ACC112 (cell line): ENCODE results near the gene CHRNA10.
A peak's percentile ranks its signal among the peaks of the same experiment; 100 is the strongest.

Experiments used
- H2AFZ ChIP-seq: fragments of 200-600 bp; sonication (generic); one replicate; pipeline ENCODE4 v1.6.0; 2017; ENCODE audit warnings: antibody characterized with exemption, low read length; ENCODE audit not compliant: unreplicated experiment
- H3K27ac ChIP-seq: fragments of 200-600 bp; sonication (generic); 2 replicates; pipeline ENCODE4 v1.5.1; 2014; ENCODE audit warnings: low read depth, mild to moderate bottlenecking, antibody characterized with exemption, low read length, moderate library complexity
- H3K27me3 ChIP-seq: fragments of 200-600 bp; sonication (generic); 2 replicates; pipeline ENCODE4 v1.6.1; 2014; ENCODE audit warnings: mild to moderate bottlenecking, antibody characterized with exemption, low read length, moderate library complexity, mixed read lengths; ENCODE audit not compliant: insufficient read depth
- H3K36me3 ChIP-seq: fragments of 200-600 bp; sonication (generic); 2 replicates; pipeline ENCODE4 v1.6.1; 2016; ENCODE audit warnings: mild to moderate bottlenecking, antibody characterized with exemption, low read length, moderate library complexity, mixed read lengths; ENCODE audit not compliant: insufficient read depth
- H3K4me1 ChIP-seq: fragments of 200-600 bp; sonication (generic); one replicate; pipeline ENCODE4 v1.6.1; 2016; ENCODE audit warnings: low read length, mixed read lengths; ENCODE audit not compliant: insufficient read depth, unreplicated experiment, control insufficient read depth
- H3K4me3 ChIP-seq: fragments of 200-600 bp; sonication (generic); 2 replicates; pipeline ENCODE4 v1.5.1; 2014; ENCODE audit warnings: mild to moderate bottlenecking, low read depth, low read length
- H3K79me2 ChIP-seq: fragments of 200-600 bp; sonication (generic); one replicate; pipeline ENCODE4 v1.6.0; 2016; ENCODE audit warnings: low read length; ENCODE audit not compliant: control insufficient read depth, unreplicated experiment, insufficient read depth

Gene CHRNA10, protein sequence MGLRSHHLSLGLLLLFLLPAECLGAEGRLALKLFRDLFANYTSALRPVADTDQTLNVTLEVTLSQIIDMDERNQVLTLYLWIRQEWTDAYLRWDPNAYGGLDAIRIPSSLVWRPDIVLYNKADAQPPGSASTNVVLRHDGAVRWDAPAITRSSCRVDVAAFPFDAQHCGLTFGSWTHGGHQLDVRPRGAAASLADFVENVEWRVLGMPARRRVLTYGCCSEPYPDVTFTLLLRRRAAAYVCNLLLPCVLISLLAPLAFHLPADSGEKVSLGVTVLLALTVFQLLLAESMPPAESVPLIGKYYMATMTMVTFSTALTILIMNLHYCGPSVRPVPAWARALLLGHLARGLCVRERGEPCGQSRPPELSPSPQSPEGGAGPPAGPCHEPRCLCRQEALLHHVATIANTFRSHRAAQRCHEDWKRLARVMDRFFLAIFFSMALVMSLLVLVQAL

DNA sequence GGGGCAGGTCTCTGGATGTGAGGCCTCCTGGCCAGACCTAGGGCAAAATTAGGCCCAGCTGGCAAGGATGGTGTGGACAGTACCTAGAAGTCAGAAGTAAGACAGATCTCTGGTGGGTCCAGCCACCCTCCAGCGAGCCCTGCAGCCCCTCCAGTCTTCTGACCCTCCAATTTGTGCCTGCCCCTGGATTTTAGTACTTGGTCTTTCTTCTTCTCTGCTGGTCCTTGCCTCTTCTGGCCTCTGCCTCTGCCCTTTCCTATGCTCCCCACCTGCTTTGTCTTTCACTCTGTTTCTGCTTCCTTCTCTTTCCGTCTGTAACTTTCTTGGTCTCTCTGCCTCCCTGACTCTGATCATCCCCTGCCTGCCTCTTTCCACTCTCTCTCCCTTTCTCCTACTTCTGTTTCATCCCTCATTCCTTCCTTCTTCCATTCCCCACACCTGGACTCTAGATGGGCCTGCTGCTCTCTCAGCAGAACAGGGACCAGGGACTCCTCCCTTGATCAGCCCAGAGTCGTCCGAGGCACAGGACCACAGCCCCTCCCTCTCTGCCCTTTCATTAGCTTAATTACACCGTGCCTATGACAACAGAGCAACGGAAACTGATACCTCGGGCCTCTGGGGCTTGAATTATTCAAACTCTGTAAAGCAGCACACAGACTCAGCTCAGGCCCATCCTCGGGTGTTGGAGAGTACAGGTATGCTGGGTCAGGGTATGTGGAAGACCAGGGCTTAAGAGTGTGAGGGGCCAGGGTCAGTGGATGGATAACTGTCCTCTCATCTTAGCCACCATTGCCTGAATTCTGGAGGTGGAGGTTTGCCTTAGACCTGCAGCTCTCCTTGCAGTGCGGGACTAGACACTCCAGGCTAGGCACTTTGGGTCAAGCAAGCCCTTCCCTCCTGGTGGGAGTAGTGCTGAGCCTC, at the start of gene CHRNA10:
Gene CHRNA10 (minus strand): TSS at position 51 of the 921 bp plus-strand sequence. CDS start 72 bp downstream, outside the sequence.
- no peak within 1 kb of the TSS for H3K4me3 ChIP-seq
- H2AFZ ChIP-seq: no peak within 1 kb of the TSS
- H3K27me3 ChIP-seq: no peaks in the 10 kb centered on the region
- peaks cover 3% of the 10 kb centered on the region for H3K4me1 ChIP-seq
- H3K36me3 ChIP-seq: peaks cover 24% of the 10 kb centered on the region
- H3K79me2 ChIP-seq: no peaks in the 10 kb centered on the region
- no peak within 1 kb of the TSS for H3K27ac ChIP-seq

GRCh38 chr11:3712274-3712673, 41.1 kb upstream of the CHRNA10 start:
- peaks cover 55% of the 10 kb centered on the region for H3K36me3 ChIP-seq

GRCh38 chr11:3710485-3711259, 39.5 kb upstream of the CHRNA10 start:
- Histone ChIP-seq H3K79me2 (no peaks in the 10 kb centered on the region), H3K4me3 (no peak overlapping the region), H3K4me1 (peaks cover 8% of the 10 kb centered on the region), H3K27ac (peak overlapping the region; percentile 18; the same call in 1 of the 2 replicates), H3K27me3 (no peaks in the 10 kb centered on the region), H2AFZ (no peak overlapping the region), H3K36me3 (peaks cover 61% of the 10 kb centered on the region)

More at GRCh38 chr11:3712274-3712673, 41.1 kb upstream of the CHRNA10 start:
- no peak overlapping the region for H3K27ac ChIP-seq
- H3K4me1 ChIP-seq: peaks cover 8% of the 10 kb centered on the region
- H3K79me2 ChIP-seq: no peaks in the 10 kb centered on the region
- H3K27me3 ChIP-seq: no peaks in the 10 kb centered on the region
- H3K4me3 ChIP-seq: no peak overlapping the region
- H2AFZ ChIP-seq: no peak overlapping the region

- Histone ChIP-seq H3K4me3 (no peak overlapping the region), H3K27ac (peak overlapping the region; percentile 18; the same call in 1 of the 2 replicates)
These were observed 38.8 kb upstream of the CHRNA10 start for GRCh38 chr11:3709977-3710376.

GRCh38 chr11:3707176-3707575, 36.0 kb upstream of the CHRNA10 start:
- Histone ChIP-seq H3K79me2 (no peaks in the 10 kb centered on the region), H3K27ac (no peak overlapping the region), H3K4me3 (no peak overlapping the region), H3K36me3 (peaks cover 60% of the 10 kb centered on the region), H2AFZ (no peak overlapping the region), H3K4me1 (peaks cover 8% of the 10 kb centered on the region), H3K27me3 (no peaks in the 10 kb centered on the region)

More at GRCh38 chr11:3709977-3710376, 38.8 kb upstream of the CHRNA10 start:
- Histone ChIP-seq H3K4me1 (peaks cover 8% of the 10 kb centered on the region), H3K27me3 (no peaks in the 10 kb centered on the region), H3K36me3 (peaks cover 66% of the 10 kb centered on the region), H2AFZ (no peak overlapping the region), H3K79me2 (no peaks in the 10 kb centered on the region)

DNA sequence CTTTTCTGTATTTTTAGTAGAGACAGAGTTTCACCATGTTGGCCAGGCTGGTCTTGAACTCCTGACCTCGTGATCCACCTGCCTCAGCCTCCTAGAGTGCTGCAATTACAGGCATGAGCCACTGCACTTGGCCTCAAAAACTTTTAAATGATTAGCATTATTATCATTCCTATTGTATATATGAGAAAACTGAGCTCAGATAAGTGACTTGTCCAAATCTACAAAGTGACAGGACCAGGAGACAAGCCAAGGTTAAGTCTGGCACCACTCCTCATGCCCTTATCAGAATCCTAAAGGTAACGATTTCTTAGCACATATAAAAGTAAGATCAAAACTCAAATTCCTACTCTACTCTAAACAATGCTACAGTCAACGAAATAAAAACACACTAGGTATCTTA, 32.2 kb upstream of the CHRNA10 start:
- Histone ChIP-seq H3K27ac (no peak overlapping the region), H3K79me2 (no peaks in the 10 kb centered on the region), H3K4me3 (no peak overlapping the region), H3K27me3 (no peaks in the 10 kb centered on the region), H2AFZ (no peak overlapping the region), H3K4me1 (no peaks in the 10 kb centered on the region), H3K36me3 (peaks cover 46% of the 10 kb centered on the region)

DNA sequence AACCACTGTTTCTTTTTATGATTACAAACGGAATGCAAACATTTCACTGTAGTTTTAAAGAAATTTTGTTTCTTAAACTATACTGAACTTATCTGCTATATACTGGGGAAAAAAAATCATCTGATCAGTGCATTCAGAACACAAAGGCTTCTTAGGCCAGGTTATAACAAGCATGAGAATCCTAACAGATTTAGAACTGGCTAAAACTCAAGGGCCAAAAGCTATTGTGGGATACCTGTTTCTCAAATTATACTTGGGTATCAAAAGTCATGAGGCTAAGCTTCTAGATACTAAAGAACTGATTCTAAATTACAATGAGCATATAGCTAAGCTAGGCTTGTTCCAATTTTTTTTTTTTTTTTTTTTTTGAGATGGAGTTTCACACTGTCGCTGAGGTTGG, 29.7 kb upstream of the CHRNA10 start:
- Histone ChIP-seq H3K27ac (no peak overlapping the region), H3K4me3 (no peak overlapping the region), H3K4me1 (no peaks in the 10 kb centered on the region), H2AFZ (no peak overlapping the region), H3K36me3 (peaks cover 41% of the 10 kb centered on the region), H3K79me2 (no peaks in the 10 kb centered on the region), H3K27me3 (no peaks in the 10 kb centered on the region)

- no peaks in the 10 kb centered on the region for H3K79me2 ChIP-seq
- no peaks in the 10 kb centered on the region for H3K4me1 ChIP-seq
- H3K36me3 ChIP-seq: peaks cover 43% of the 10 kb centered on the region
- H3K27me3 ChIP-seq: no peaks in the 10 kb centered on the region
- H3K4me3 ChIP-seq: no peak overlapping the region
- H2AFZ ChIP-seq: no peak overlapping the region
- no peak overlapping the region for H3K27ac ChIP-seq
These were observed 29.2 kb upstream of the CHRNA10 start for GRCh38 chr11:3700410-3700809.

GRCh38 chr11:3686751-3687150, 15.6 kb upstream of the CHRNA10 start:
- Histone ChIP-seq H3K79me2 (peaks cover 3% of the 10 kb centered on the region), H3K4me1 (no peaks in the 10 kb centered on the region), H2AFZ (no peak overlapping the region), H3K27ac (no peak overlapping the region), H3K27me3 (no peaks in the 10 kb centered on the region), H3K36me3 (peaks cover 46% of the 10 kb centered on the region), H3K4me3 (no peak overlapping the region)

DNA sequence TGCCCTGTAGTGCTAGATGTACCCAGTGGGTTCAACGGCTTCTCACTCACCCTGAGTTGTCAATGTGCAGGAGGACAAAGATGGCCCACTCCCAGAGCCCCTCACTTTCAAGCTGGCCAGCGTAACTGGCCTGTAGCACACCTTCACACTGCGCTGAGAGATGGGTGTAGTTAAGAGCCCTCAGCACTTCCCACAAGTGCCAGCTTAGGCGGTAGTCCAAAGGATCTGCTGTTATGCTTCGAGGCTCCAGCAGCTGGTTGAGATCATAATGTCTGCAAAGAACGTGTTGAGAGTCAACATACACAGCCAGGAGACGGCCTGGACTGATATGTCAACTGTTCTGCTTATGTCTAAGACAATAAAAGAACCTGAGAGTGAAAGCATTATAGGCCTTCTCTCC, 14.7 kb upstream of the CHRNA10 start:
- H3K27me3 ChIP-seq: no peaks in the 10 kb centered on the region
- H2AFZ ChIP-seq: no peak overlapping the region
- no peaks in the 10 kb centered on the region for H3K4me1 ChIP-seq
- no peak overlapping the region for H3K27ac ChIP-seq
- H3K79me2 ChIP-seq: peaks cover 3% of the 10 kb centered on the region
- no peak overlapping the region for H3K4me3 ChIP-seq
- H3K36me3 ChIP-seq: peaks cover 46% of the 10 kb centered on the region
